ENCODE data around the gene TBX6.
"Not testable (repeated sequence)": the region's sequence is repeated elsewhere in the genome, so short reads cannot be mapped to it uniquely, and the experiment has no call there.

The TBX6 gene

GRCh38 chr16:30065943-30066760 lies 25.6 kb downstream of the TBX6 start:
- DNase-seq, result peak in 4 of 14 donors; percentile 39 to 59 (median 50)

GRCh38 chr16:30065102-30065942 lies 26.4 kb downstream of the TBX6 start, which contains the start of gene ALDOA:
ALDOA (plus strand) TSS chr16:30065760; CDS start chr16:30066898, 1,138 bp downstream.
- DNase-seq, result peak; percentile 84 to 99 (median 97)

- no peak for DNase-seq
These were observed 27.0 kb downstream of the TBX6 start for GRCh38 chr16:30064729-30065101.

GRCh38 chr16:30063893-30064728 lies 27.6 kb downstream of the TBX6 start:
- peak in 13 of 14 donors; percentile 71 to 90 (median 79) for DNase-seq

GRCh38 chr16:30063278-30063892 lies 28.3 kb downstream of the TBX6 start:
- no peak for DNase-seq

GRCh38 chr16:30060836-30061554 lies 30.7 kb downstream of the TBX6 start:
- DNase-seq, result no peak

- no peak for DNase-seq
These were observed 31.4 kb downstream of the TBX6 start for GRCh38 chr16:30060346-30060745.

- DNase-seq, result no peak
These were observed 36.7 kb downstream of the TBX6 start for GRCh38 chr16:30054959-30055553.

GRCh38 chr16:30054451-30054850 lies 37.3 kb downstream of the TBX6 start:
- DNase-seq, result no peak

GRCh38 chr16:30053376-30054015 lies 38.2 kb downstream of the TBX6 start:
- no peak for DNase-seq

GRCh38 chr16:30052671-30053372 lies 38.9 kb downstream of the TBX6 start:
- peak; percentile 45 to 89 (median 78) for DNase-seq

- no peak for DNase-seq
These were observed 40.2 kb downstream of the TBX6 start for GRCh38 chr16:30051518-30051917.

- DNase-seq, result peak in 9 of 14 donors; percentile 31 to 79 (median 59)
These were observed 41.9 kb downstream of the TBX6 start for GRCh38 chr16:30049871-30050270.

GRCh38 chr16:30046588-30046987 lies 45.1 kb downstream of the TBX6 start:
- DNase-seq, result no peak

GRCh38 chr16:30046178-30046577 lies 45.5 kb downstream of the TBX6 start:
- no peak for DNase-seq

- DNase-seq, result no peak
These were observed 49.9 kb downstream of the TBX6 start for GRCh38 chr16:30041841-30042240.

GRCh38 chr16:30040690-30041089 lies 51.0 kb downstream of the TBX6 start:
- not testable (repeated sequence) for DNase-seq

- no peak for DNase-seq
These were observed 51.5 kb downstream of the TBX6 start for GRCh38 chr16:30040221-30040620.
